Rectal smooth muscle tissue (tissue), 1 donor: ENCODE measurements around the gene ARMC9.

Source experiments
- H3K27ac ChIP-seq: one replicate; pipeline ENCODE4 v1.7.0; 2013; ENCODE audit warnings: low read depth, low read length, inconsistent platforms
- H3K27me3 ChIP-seq: one replicate; pipeline ENCODE4 v1.7.0; 2013; ENCODE audit warnings: low read length; ENCODE audit not compliant: control insufficient read depth, insufficient read depth
- H3K36me3 ChIP-seq: one replicate; pipeline ENCODE4 v1.7.0; 2013; ENCODE audit warnings: low read length; ENCODE audit not compliant: control insufficient read depth, insufficient read depth
- H3K4me1 ChIP-seq: one replicate; pipeline ENCODE4 v1.7.0; 2013; ENCODE audit warnings: low read length; ENCODE audit not compliant: control insufficient read depth, insufficient read depth
- H3K4me3 ChIP-seq: one replicate; pipeline ENCODE4 v1.7.0; 2013; ENCODE audit warnings: low read length
- H3K9ac ChIP-seq: one replicate; pipeline ENCODE4 v1.7.0; 2013; ENCODE audit warnings: low read length

The ARMC9 gene

GRCh38 chr2:231386446-231386845 lies 188.0 kb downstream of the ARMC9 start:
- H3K4me3 ChIP-seq, result no peak overlapping the region
- H3K27me3 ChIP-seq, result no peaks in the 10 kb centered on the region
- H3K27ac ChIP-seq, result no peak overlapping the region
- H3K9ac ChIP-seq, result no peak overlapping the region
- no peaks in the 10 kb centered on the region for H3K36me3 ChIP-seq
- peaks cover 5% of the 10 kb centered on the region for H3K4me1 ChIP-seq

DNA sequence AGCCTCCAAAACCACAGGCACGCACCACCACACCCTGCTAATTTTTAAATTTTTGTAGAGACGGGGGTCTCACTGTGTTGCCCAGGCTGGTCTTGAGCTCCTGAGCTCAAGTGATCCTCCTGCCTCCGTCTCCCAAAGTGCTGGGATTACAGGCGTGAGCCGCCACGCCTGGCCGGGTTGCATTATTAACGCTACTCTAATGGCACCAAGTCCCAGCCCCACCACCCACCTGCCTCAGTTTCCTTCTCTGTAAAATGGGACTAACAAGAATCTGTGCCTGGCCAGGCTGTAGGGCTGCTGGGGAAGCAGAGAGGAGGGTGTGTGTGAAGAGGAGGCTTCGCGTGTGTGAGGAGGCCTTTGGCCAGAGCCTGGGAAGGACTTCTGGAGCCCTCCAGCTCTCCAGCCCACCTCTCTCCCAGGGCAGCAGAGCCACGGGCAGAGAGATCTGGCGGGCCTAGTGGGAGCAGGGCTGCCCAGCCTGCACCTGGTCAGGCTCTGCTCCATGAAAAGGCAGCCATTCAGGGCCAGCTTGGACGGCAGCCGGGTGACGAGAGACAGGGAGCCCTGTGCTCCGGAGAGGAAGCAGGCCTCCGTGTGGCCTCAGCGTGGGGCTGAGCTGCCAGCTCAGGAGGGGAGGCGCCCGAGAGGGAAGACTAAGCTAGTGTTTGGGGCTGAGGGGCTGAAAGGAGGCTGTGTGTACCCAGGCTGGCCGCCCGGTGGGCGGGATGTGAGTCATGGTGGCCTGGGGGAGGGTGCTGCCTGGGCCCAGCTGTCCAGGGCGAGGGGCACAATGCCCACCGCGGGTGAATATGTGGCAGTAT lies 189.7 kb downstream of the ARMC9 start:
- H3K9ac ChIP-seq, result peak overlapping the region; percentile 16
- no peaks in the 10 kb centered on the region for H3K27me3 ChIP-seq
- no peaks in the 10 kb centered on the region for H3K36me3 ChIP-seq
- H3K27ac ChIP-seq, result peak overlapping the region; percentile 63
- H3K4me3 ChIP-seq, result no peak overlapping the region
- H3K4me1 ChIP-seq, result peaks cover 5% of the 10 kb centered on the region

DNA sequence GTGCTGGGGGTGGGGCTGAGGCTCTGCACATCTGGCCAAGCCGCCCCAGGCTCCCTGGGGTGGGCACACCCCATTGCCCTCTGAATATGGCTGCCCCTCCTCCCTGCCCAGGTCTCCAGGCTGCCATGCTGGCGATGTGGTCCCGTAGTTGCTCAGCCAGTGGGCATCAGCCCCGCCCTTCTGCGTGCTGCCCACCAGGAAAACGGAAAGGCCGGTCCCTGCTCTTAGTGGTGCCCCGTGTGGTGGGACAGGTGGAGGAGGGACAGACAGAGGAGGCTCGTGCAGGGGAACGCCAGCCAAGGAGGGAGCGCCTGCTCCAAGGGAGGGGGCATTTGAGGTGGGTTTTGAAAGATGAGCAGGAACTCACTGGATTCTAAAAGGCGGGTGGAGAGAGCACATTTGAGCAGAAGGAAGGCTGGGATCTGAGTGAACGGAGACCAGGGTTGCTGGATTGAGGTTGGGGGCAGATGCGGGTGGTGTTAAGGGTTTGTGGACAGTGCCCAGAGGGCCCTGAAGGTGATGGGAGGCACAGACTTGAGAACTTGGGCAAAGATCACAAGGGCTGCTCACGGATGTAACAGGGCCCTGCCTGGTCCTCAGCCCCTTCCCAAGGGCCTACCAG lies 190.4 kb downstream of the ARMC9 start:
- peaks cover 5% of the 10 kb centered on the region for H3K4me1 ChIP-seq
- H3K36me3 ChIP-seq, result no peaks in the 10 kb centered on the region
- no peak overlapping the region for H3K9ac ChIP-seq
- no peak overlapping the region for H3K4me3 ChIP-seq
- H3K27ac ChIP-seq, result peak overlapping the region; percentile 10
- no peaks in the 10 kb centered on the region for H3K27me3 ChIP-seq

- Histone ChIP-seq H3K4me3 (no peak overlapping the region), H3K4me1 (peaks cover 5% of the 10 kb centered on the region), H3K36me3 (no peaks in the 10 kb centered on the region), H3K27me3 (no peaks in the 10 kb centered on the region), H3K9ac (no peak overlapping the region), H3K27ac (no peak overlapping the region)
Measured at GRCh38 chr2:231390667-231391066, 192.2 kb downstream of the ARMC9 start.

DNA sequence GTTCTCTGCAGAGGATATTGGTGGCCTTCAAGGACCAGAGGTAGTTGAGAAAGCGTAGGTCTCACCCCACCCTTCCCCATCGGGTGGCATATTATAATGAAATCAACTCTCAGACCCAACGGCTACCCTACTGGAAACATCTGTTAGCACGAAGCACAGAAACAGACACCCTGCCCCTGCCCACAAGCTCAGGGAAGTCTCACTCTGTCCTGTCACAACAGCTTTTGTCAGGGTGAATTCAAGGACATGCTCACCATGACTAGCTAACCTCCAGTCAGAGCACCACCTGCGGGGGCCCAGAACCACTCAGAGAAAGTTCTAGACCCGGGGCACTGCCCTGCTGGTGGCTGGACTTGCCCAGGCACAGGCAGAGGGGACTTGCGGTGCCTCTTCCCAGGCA lies 193.6 kb downstream of the ARMC9 start:
- no peak overlapping the region for H3K4me3 ChIP-seq
- H3K27ac ChIP-seq, result no peak overlapping the region
- H3K9ac ChIP-seq, result no peak overlapping the region
- H3K36me3 ChIP-seq, result no peaks in the 10 kb centered on the region
- no peaks in the 10 kb centered on the region for H3K27me3 ChIP-seq
- peaks cover 5% of the 10 kb centered on the region for H3K4me1 ChIP-seq

GRCh38 chr2:231392431-231393148 lies 194.2 kb downstream of the ARMC9 start:
- Histone ChIP-seq H3K9ac (no peak overlapping the region), H3K36me3 (no peaks in the 10 kb centered on the region), H3K27ac (no peak overlapping the region), H3K4me3 (no peak overlapping the region), H3K27me3 (no peaks in the 10 kb centered on the region), H3K4me1 (peaks cover 5% of the 10 kb centered on the region)

DNA sequence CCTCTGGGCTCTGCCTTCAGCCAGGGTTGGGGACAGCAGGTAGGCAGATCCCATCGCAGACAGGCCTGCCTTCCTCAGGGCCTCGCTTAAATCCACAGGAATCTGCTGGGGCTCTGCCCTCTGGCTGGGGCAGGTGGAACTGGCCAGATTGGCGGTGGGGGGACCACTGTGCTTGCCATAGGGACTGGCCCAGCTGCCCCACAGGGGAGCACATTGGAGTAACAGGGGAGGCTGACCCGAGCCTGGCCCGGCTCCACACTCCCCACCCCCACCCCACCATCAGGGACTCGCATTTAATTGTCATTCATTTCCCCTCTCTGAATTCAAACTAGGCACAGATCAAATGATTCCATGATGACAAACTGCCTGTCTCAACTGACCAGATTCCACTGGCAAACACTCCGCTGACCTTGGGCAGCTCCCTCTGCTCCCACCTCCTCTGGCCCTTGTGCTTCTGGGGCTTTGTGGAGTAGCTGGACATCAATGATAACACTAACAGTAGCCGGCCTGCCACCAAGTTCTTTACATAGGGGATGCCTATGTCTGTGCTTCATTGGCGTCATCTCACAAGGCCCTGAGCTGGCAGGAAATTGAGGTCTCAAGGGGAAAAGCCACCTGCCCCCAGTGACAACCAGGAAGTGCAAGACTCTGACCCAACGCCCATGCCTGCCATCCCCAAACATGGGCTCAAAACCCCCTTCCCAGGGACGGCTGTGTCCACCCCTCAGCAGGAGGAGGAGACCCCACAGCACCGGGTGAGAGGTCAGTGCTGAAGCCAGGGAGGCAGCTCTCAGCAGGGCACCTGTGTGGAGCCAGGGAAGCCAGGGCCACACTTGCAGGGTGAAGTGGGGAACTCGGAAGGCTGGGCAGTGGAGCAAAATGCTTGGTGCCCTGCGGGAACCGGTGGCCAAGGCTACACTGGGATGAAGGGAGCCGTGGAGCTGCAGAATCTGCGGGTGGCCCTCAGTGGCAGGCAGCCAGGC lies 195.0 kb downstream of the ARMC9 start:
- Histone ChIP-seq H3K36me3 (no peaks in the 10 kb centered on the region), H3K4me1 (no peaks in the 10 kb centered on the region), H3K27me3 (no peaks in the 10 kb centered on the region), H3K4me3 (no peak overlapping the region), H3K9ac (no peak overlapping the region), H3K27ac (no peak overlapping the region)

- H3K9ac ChIP-seq, result no peak overlapping the region
- no peak overlapping the region for H3K27ac ChIP-seq
- no peaks in the 10 kb centered on the region for H3K27me3 ChIP-seq
- peak overlapping the region; percentile 1 for H3K4me3 ChIP-seq
- H3K4me1 ChIP-seq, result no peaks in the 10 kb centered on the region
- no peaks in the 10 kb centered on the region for H3K36me3 ChIP-seq
Measured at GRCh38 chr2:231394211-231395141, 196.0 kb downstream of the ARMC9 start.

DNA sequence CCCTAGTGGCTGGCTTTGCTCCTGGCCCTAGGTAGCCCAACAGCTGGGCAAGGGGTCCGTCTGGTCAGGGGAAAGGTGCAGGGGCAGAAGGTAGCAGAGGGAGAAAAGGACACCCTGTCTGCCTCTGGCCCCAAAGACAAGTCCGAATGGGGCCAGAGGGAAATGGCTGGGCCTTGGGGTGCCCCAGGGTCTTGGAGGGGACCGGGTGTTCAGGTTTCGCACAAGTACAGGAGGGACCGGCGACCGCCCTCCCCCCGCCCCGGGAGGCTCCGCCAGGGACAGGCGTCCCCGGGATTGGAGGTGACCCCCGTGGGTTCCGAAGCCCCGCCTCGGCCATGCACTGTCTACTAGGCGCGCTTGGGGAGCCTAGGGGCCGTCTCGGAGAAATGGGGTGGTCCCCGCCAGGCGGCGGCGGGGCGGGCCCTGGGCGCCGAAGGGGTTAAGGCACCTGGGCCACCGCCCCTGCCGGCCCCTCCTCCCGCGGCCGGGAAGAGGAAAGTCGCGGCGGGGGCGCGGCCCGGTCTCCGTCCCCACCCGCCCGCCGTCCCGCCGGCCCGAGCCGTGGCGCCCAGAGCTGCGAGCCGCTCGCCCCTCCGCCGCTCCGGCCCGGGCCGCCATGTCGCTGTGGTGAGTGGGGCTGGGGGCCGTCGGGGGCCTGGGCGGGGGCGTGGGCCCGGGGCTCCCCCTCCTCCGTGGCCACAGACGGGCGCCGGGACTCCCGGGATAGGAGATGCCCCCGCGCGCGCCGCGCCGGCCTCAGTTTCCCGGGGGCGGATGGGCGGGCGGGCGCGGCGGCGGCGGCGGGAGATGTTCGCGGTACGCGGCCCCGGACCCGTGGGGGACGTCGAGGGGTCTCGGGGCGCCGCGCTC lies 197.0 kb downstream of the ARMC9 start, which contains the start of gene B3GNT7:
Gene B3GNT7 (plus strand): TSS at position 523 of the 870 bp plus-strand sequence. CDS start 94 bp downstream, at position 617.
- H3K4me1 ChIP-seq, result peaks cover 3% of the 10 kb centered on the region
- peak within 1 kb of the TSS; percentile 48 for H3K4me3 ChIP-seq
- H3K36me3 ChIP-seq, result no peaks in the 10 kb centered on the region
- no peaks in the 10 kb centered on the region for H3K27me3 ChIP-seq
- no peak within 1 kb of the TSS for H3K27ac ChIP-seq
- peak within 1 kb of the TSS; percentile 21 for H3K9ac ChIP-seq

DNA sequence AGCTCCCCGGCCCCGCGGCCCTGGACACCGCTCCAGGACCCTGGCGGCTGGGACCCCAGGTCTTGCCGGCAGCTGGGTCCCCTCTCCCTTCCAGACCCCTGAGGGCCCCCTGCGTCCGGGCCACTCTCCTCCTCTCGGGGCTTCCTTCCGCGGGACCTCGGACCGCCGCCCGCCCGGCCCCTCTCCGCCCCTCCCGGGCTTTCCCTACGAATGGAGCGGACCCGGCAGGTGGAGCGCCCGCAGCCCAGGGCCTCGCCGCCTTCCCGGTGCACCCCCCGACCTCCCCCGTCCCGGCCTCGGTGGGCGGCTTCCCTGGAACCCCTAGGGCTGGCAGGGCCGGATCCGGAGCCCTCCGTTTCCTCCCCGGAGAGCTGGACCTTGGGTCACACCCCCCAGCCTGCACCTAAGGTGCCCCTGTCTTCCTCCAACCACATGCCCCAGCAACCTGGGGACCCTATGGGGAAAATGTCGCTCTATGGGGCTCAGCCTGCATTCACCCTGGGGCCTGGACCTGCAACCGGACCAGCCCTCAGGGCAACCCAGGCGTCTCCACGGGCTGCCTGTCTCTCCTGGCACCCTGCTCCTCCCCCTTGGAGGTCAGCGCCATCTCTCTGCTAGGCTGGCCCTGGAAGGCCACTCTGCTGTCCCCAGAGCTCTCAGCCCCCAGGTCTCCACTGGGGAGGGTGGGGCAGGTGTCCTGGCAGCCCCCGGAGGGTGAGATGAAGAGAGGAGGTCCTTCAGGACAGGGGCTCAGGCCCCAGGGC lies 197.8 kb downstream of the ARMC9 start:
- peak overlapping the region; percentile 48 for H3K4me3 ChIP-seq
- no peak overlapping the region for H3K27ac ChIP-seq
- no peaks in the 10 kb centered on the region for H3K27me3 ChIP-seq
- H3K4me1 ChIP-seq, result peaks cover 3% of the 10 kb centered on the region
- no peak overlapping the region for H3K9ac ChIP-seq
- no peaks in the 10 kb centered on the region for H3K36me3 ChIP-seq
